ENCODE results near the gene AGAP6. TPM values are rescaled to one million over a fixed set of nuclear protein-coding genes. Genes with fewer than 3 reads are reported as not detected.
"Not testable (repeated sequence)": the region's sequence is repeated elsewhere in the genome, so short reads cannot be mapped to it uniquely, and the experiment has no call there.

The AGAP6 gene
- total RNA-seq, 1 experiment from 2014 or later, result 12.3 TPM

GRCh38 chr10:50024716-50025383, 36.6 kb downstream of the AGAP6 start:
- DNase-seq (ENCODE audit: low spot score), result not testable (repeated sequence)

GRCh38 chr10:50025627-50026026, 37.4 kb downstream of the AGAP6 start:
- no peak for DNase-seq (ENCODE audit: low spot score)

DNA sequence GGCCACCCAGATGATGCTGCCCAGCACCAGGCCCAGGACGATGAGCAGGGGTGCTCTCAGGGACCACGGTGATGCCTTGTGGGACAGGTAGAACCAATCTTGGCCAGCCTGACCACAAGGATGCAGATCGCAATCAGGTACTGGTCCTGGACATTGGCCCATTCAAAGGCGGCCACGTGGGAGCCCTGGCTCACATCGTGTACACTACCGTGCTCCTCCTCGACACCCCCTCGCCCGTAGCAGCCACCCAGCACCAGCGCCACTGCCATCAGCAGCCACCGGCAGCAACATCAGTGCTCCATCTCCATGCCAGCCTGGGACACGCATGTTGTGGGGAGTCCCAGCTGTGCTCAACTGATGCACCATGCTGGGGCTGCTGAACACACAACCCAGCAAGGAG, 39.0 kb downstream of the AGAP6 start:
- DNase-seq (ENCODE audit: low spot score), result no peak

DNA sequence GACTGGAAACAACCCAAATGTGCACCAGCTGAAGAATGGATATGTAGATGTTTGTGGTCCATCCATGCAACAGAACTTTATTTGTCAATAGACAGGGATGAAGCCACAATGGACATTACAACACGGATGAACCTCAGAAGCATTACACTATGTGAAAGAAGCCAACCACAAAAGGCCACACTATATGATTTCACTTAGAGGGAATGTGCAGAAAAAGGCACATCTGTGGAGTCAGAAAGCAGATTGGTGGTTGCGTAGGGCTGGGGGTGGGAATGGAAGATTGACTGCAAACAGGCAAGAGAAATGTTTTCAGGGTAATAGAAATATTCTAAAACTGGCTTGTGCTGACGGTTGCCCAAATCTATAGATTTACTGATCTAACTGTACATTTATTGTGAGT, 45.3 kb downstream of the AGAP6 start:
- DNase-seq (ENCODE audit: low spot score), result no peak

GRCh38 chr10:50035337-50035736, 47.1 kb downstream of the AGAP6 start:
- DNase-seq (ENCODE audit: low spot score), result peak; percentile 3

- no peak for DNase-seq (ENCODE audit: low spot score)
Observed at GRCh38 chr10:50044941-50045664, 56.9 kb downstream of the AGAP6 start.

- DNase-seq (ENCODE audit: low spot score), result not testable (repeated sequence)
Observed at GRCh38 chr10:50046457-50046856, 58.3 kb downstream of the AGAP6 start.

GRCh38 chr10:50047594-50047993, 59.4 kb downstream of the AGAP6 start:
- not testable (repeated sequence) for DNase-seq (ENCODE audit: low spot score)

DNA sequence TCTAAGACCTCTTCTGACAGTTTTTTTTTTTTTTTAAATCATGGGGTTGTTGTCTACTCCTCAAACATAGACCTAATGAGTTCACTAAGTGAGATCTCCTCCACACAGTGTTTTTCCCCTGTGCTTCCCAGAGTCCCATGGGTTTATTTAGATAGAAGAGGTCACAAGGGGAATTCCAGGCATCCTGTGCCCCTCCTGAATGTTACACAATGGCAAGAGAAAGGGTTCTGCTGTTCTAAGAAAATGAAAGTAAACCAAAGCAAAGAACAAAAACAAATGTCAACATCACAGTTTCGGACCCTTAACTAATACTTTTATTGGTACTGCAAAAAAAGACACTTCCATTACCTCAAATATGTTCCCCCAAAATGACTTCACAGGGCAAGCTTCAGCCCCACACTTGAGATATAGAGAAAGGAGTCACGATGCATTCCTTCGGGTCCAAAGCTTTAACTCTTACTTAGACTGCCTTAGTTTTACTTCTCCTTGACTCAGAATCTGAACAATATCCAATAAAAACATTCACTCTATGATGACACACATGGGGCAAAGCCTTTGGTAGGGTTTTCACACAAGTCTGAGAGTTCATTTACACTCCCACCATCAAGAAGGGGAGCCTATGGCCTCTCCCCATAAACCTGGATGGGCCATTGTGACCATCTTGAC, 63.9 kb downstream of the AGAP6 start:
- DNase-seq (ENCODE audit: low spot score), result not testable (repeated sequence)

- not testable (repeated sequence) for DNase-seq (ENCODE audit: low spot score)
Observed at GRCh38 chr10:50052778-50053376, 64.7 kb downstream of the AGAP6 start.

GRCh38 chr10:50055494-50056292, 67.5 kb downstream of the AGAP6 start:
- DNase-seq (ENCODE audit: low spot score), result not testable (repeated sequence)

DNA sequence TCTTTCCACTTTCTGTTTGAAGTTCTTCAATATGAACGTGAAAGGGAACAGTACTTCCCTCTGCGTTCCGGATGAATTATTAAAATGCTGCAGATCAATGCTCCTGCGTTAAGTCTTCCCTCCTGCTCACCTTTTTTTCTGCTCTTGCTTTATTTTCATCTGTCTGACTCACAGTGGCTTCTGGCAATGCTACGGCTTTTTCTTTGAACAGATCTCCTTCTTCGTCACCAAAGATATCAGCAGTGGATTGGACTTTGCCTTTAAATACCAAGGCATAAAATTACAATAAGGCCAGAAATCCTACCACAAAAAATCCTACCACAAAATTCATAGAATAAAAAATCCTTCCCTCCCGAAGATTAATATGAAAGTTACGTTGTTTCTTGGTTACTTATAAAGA, 68.4 kb downstream of the AGAP6 start:
- not testable (repeated sequence) for DNase-seq (ENCODE audit: low spot score)

DNA sequence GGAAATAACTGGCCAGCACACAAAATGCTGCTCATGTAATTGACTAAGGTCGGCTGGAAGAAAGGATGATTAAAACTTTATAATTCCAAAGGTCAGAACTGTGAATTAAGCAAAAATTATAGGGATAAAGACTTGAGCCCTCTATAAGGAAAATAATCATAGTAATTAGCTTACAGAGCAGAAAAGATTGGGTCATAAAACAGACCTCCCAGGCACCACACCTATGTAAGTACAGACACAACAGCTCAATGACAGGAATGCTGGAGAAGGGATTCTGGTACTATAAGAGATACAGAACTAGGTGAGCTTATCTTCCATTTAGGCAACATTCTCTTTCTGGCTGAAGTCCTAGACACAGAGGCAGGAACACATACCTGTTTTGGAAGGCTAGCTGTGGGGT, 70.5 kb downstream of the AGAP6 start:
- DNase-seq (ENCODE audit: low spot score), result not testable (repeated sequence)

GRCh38 chr10:50059946-50060345, 71.7 kb downstream of the AGAP6 start:
- DNase-seq (ENCODE audit: low spot score), result not testable (repeated sequence)

Small RNA genes lying within 50 kb of the gene (small RNA-seq; reads per million reads assigned to genes)
- gene RNA5SP317 (not detected), gene SNORA74C-2 (not detected)

Other genes with a start within 250 kb of the AGAP6 start
- 0.08 and 0.18 TPM in 2 replicates for gene OGDHL, start 226.1 kb upstream of the AGAP6 start, total RNA-seq (2014; rRNA removed; shearing (Covaris generic))
- gene PARG, start 46.4 kb upstream of the AGAP6 start, total RNA-seq (2014; rRNA removed; shearing (Covaris generic)), result 22.8 TPM in 2 replicates
- gene TIMM23B, start 46.4 kb upstream of the AGAP6 start, total RNA-seq (2014; rRNA removed; shearing (Covaris generic)), result 12.6 and 19.5 TPM in 2 replicates
- gene WASHC2A, start 79.5 kb downstream of the AGAP6 start, total RNA-seq (2014; rRNA removed; shearing (Covaris generic)), result 13.1 and 15.1 TPM in 2 replicates